Occipital lobe (tissue), 2 donors: ENCODE measurements around the gene GPX4. TPM values are rescaled to one million over a fixed set of nuclear protein-coding genes. Genes with fewer than 3 reads are reported as not detected.
"Not testable (repeated sequence)": the region's sequence is repeated elsewhere in the genome, so short reads cannot be mapped to it uniquely, and the experiment has no call there.

Experiments used
- DNase-seq: peaks from one replicate; lab custom pipeline; 2025; lab: John Stamatoyannopoulos, UW
- total RNA-seq: library from RNA; depleted of rRNA; stranded (reverse); fragments of >200 nt; gene quantifications from one replicate; pipeline ENCODE4 v1.2.3, GENCODE V29; 2014

The GPX4 gene
- total RNA-seq, 1 donor from 2014 or later = 83.8 TPM

- no peak for DNase-seq
Observed at GRCh38 chr19:1113986-1114483, 10.2 kb downstream of the GPX4 start.

- DNase-seq = not testable (repeated sequence)
Observed at GRCh38 chr19:1114728-1115127, 10.9 kb downstream of the GPX4 start.

GRCh38 chr19:1115646-1116420, 12.0 kb downstream of the GPX4 start:
- no peak for DNase-seq

- no peak for DNase-seq
Observed at GRCh38 chr19:1116726-1117581, 13.2 kb downstream of the GPX4 start.

- no peak for DNase-seq
Observed at GRCh38 chr19:1117654-1118053, 13.9 kb downstream of the GPX4 start.

- DNase-seq = no peak
Observed at GRCh38 chr19:1118999-1119398, 15.2 kb downstream of the GPX4 start.

GRCh38 chr19:1119475-1120217, 15.9 kb downstream of the GPX4 start:
- DNase-seq = no peak

GRCh38 chr19:1121395-1121794, 17.6 kb downstream of the GPX4 start:
- DNase-seq = no peak

GRCh38 chr19:1122021-1122971, 18.5 kb downstream of the GPX4 start:
- DNase-seq = no peak

GRCh38 chr19:1122972-1123363, 19.2 kb downstream of the GPX4 start:
- DNase-seq = no peak

- no peak for DNase-seq
Observed at GRCh38 chr19:1123381-1123780, 19.6 kb downstream of the GPX4 start.

GRCh38 chr19:1123885-1124677, 20.3 kb downstream of the GPX4 start:
- no peak for DNase-seq

GRCh38 chr19:1125601-1126467, 22.0 kb downstream of the GPX4 start:
- DNase-seq = no peak

GRCh38 chr19:1126984-1127760, 23.4 kb downstream of the GPX4 start:
- no peak for DNase-seq

GRCh38 chr19:1128106-1128505, 24.3 kb downstream of the GPX4 start:
- no peak for DNase-seq

GRCh38 chr19:1129084-1129483, 25.3 kb downstream of the GPX4 start:
- DNase-seq = not testable (repeated sequence)

GRCh38 chr19:1129535-1129934, 25.7 kb downstream of the GPX4 start:
- no peak for DNase-seq
